Heart left ventricle (tissue), 13 donors: ENCODE data around the gene BCL2L13.

ENCODE experiments used
- CTCF ChIP-seq, 12 donors: fragments of 200-600 bp; sonication (generic) in 4 of 12; IDR thresholded peaks; one replicate each; pipeline versions ENCODE4 v1.5.0 to v1.8.0; 2018 to 2022; ENCODE audit warnings: antibody characterized with exemption in 12 of 12, mild to moderate bottlenecking in 5 of 12
- POLR2A ChIP-seq, 2 donors: fragments of 450-650 bp; IDR thresholded peaks; one replicate each; pipeline ENCODE4 v1.6.1; 2017; ENCODE audit warnings: antibody characterized with exemption in 2 of 2, mild to moderate bottlenecking in 2 of 2, moderate library complexity in 2 of 2
- donor health status: ischemic (EF 13 %, LVEDD 7.1; RV severe dilation, severe dysfunction).
- donor health status: DM: no; HTN: yes; CAD: no.
- donor health status: DM: no; HTN: no; CAD: no.
- donor health status: ischemic (EF 25% LVEDD 6.9; RV normal size, moderate dysfunction).
- donor health status: ischemic (EF 25% LVEDD 5.7; RV mildly dilated, moderate dysfunction).
- donor health status: ischemic (EF 35%, LVEDD 5.7; RV mildly dilated, moderate dysfunction).
- donor health status: nonischemic (EF 11% LVEDD 7.7; RV severe dilation, severe dysfunction).
- donor health status: DM: yes; HTN: yes; CAD: no.
- donor health status: PGD.
- donor health status: ischemic (EF 29% LVEDD 5.4; RV normal size, mild dysfunction).
- donor health status: nonischemic (EF 23%, LVEDD 6.1; RV moderate dilation, normal function).

- no peak for TF ChIP-seq CTCF (IDR thresholded peaks at IDR 0.05)
- no peak for TF ChIP-seq POLR2A (IDR thresholded peaks at IDR 0.05)
These were observed 18.4 kb downstream of the BCL2L13 start for GRCh38 chr22:17656870-17657395.
